ENCODE data around the gene CPNE4.

CPNE4 gene

DNA sequence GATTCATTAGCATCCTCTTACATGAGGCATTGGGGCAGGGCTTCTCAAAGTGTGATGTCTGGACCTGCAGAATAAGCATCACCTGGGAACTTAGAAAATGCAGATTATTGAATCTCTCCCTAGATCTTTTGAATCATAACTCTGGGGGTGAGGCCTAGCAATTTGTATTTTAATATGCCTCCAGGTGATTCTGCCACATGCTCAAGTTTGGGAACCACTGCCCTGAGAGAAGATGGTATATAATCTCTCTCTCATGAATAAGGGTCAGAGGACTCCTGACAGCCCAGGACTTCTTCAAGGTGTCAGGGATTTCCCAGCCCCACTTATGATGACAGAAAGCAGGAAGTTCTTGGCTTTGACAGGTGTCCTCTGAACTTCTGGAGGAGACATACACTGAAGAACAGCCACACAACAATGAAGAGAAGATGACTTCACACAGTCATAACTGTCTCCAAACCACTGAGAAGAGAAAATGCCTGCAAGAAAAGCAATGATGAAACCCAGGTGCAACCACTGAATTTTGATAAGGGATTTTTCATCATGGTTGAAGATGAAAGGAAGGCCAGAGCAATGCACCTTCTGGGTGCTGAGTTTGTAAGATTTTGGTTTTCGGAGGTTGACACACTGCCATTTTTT lies 320.1 kb downstream of the CPNE4 start:
- Histone ChIP-seq H3K9me2 (ENCODE audit: low read depth, low read length) (no peaks in the 10 kb centered on the region), H3K9ac (ENCODE audit: low read length) (no peak overlapping the region), H3K4me3 (ENCODE audit: low read depth, low read length, poor library complexity, severe bottlenecking) (no peak overlapping the region), H2AFZ (ENCODE audit: low read length) (no peak overlapping the region), H3K27me3 (ENCODE audit: insufficient read depth, low read length) (no peaks in the 10 kb centered on the region), H3K36me3 (ENCODE audit: insufficient read depth, low read length) (no peaks in the 10 kb centered on the region), H3K79me2 (ENCODE audit: insufficient read depth, low read length) (no peaks in the 10 kb centered on the region), H3K4me2 (ENCODE audit: low read length) (no peak overlapping the region), H3K27ac (ENCODE audit: low read depth, low read length, poor library complexity, severe bottlenecking) (no peak overlapping the region), H3F3A (ENCODE audit: insufficient read depth, low read length) (no peaks in the 10 kb centered on the region), H4K20me1 (ENCODE audit: insufficient read depth, low read length) (no peaks in the 10 kb centered on the region), H3K4me1 (ENCODE audit: insufficient read depth, low read length, severe bottlenecking) (no peaks in the 10 kb centered on the region), H3K9me3 (ENCODE audit: low read length) (no peaks in the 10 kb centered on the region)
- TF ChIP-seq, protein P1, sequence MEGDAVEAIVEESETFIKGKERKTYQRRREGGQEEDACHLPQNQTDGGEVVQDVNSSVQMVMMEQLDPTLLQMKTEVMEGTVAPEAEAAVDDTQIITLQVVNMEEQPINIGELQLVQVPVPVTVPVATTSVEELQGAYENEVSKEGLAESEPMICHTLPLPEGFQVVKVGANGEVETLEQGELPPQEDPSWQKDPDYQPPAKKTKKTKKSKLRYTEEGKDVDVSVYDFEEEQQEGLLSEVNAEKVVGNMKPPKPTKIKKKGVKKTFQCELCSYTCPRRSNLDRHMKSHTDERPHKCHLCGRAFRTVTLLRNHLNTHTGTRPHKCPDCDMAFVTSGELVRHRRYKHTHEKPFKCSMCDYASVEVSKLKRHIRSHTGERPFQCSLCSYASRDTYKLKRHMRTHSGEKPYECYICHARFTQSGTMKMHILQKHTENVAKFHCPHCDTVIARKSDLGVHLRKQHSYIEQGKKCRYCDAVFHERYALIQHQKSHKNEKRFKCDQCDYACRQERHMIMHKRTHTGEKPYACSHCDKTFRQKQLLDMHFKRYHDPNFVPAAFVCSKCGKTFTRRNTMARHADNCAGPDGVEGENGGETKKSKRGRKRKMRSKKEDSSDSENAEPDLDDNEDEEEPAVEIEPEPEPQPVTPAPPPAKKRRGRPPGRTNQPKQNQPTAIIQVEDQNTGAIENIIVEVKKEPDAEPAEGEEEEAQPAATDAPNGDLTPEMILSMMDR (IDR thresholded peaks at IDR 0.05; ENCODE audit: low read length): no peak

DNA sequence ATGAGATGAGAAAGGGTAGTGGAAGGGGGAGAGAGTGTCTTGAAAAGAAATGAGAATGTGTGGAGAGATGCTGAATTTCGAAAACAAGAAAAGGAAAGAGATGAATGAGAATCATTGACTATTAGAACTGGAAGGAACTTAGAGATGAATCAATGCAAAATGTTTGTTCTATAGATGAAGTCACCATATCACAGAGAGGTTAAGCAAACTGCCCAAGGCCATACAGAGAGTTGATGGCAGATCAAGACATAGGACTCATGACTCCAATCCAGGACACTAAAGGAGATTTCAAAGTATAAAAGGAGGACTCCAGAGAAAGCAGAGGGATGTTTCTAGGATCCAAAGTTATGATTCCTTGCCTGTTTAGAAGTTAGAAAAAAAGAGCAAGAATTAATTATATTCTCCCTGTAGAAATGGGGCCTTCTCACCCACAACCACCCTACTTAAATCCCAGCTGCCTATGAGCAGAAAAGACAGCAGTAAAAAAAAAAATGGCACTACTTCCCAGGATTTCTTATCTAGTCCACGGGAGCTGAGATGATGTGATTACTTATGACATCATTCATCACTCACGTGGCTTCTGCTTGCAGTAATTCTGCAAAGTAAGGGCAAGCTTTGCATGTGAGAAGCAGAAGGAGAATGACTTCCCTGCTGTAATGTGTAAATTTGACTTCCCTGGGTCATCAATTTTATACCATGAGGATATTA lies 321.2 kb downstream of the CPNE4 start:
- no peaks in the 10 kb centered on the region for H4K20me1 ChIP-seq (ENCODE audit: insufficient read depth, low read length)
- no peaks in the 10 kb centered on the region for H3K9me3 ChIP-seq (ENCODE audit: low read length)
- H3K79me2 ChIP-seq (ENCODE audit: insufficient read depth, low read length): no peaks in the 10 kb centered on the region
- H3K27ac ChIP-seq (ENCODE audit: low read depth, low read length, poor library complexity, severe bottlenecking): no peak overlapping the region
- no peak overlapping the region for H2AFZ ChIP-seq (ENCODE audit: low read length)
- no peaks in the 10 kb centered on the region for H3K9me2 ChIP-seq (ENCODE audit: low read depth, low read length)
- H3K4me1 ChIP-seq (ENCODE audit: insufficient read depth, low read length, severe bottlenecking): no peaks in the 10 kb centered on the region
- no peaks in the 10 kb centered on the region for H3F3A ChIP-seq (ENCODE audit: insufficient read depth, low read length)
- no peaks in the 10 kb centered on the region for H3K27me3 ChIP-seq (ENCODE audit: insufficient read depth, low read length)
- H3K36me3 ChIP-seq (ENCODE audit: insufficient read depth, low read length): no peaks in the 10 kb centered on the region
- H3K4me2 ChIP-seq (ENCODE audit: low read length): no peak overlapping the region
- H3K9ac ChIP-seq (ENCODE audit: low read length): no peak overlapping the region
- no peak overlapping the region for H3K4me3 ChIP-seq (ENCODE audit: low read depth, low read length, poor library complexity, severe bottlenecking)
- TF ChIP-seq, protein P1 (IDR thresholded peaks at IDR 0.05; ENCODE audit: low read length): no peak
- no peak for TF ChIP-seq EZH2 (IDR thresholded peaks at IDR 0.05; ENCODE audit: borderline replicate concordance, low read length)

DNA sequence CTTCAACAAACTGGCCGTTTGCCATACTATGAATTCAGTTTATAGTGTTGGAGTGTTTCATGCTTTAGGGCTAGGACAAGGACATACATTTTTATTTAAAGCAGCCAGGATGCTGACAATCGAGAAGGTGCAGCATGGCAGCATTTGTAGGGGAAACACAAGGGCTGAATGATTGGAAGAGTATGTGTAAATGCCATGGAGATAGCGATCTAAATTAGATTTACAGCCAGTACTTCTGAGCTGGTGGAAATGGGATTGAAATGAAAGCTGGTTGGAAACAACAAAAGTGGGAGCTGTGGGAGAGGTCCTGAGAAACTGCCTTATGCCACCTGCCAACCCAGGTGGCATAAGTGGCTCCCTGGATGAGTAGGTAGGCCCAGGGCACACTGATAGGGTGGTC lies 322.2 kb downstream of the CPNE4 start:
- Histone ChIP-seq H3K27me3 (ENCODE audit: insufficient read depth, low read length) (no peaks in the 10 kb centered on the region), H3K4me2 (ENCODE audit: low read length) (no peak overlapping the region)

More for the DNA sequence above, 322.2 kb downstream of the CPNE4 start:
- TF ChIP-seq, protein P1 (IDR thresholded peaks at IDR 0.05; ENCODE audit: low read length): no peak
- no peak for TF ChIP-seq EZH2 (IDR thresholded peaks at IDR 0.05; ENCODE audit: borderline replicate concordance, low read length)
- Histone ChIP-seq H3K9ac (ENCODE audit: low read length) (no peak overlapping the region), H3F3A (ENCODE audit: insufficient read depth, low read length) (no peaks in the 10 kb centered on the region), H4K20me1 (ENCODE audit: insufficient read depth, low read length) (no peaks in the 10 kb centered on the region), H2AFZ (ENCODE audit: low read length) (no peak overlapping the region), H3K4me1 (ENCODE audit: insufficient read depth, low read length, severe bottlenecking) (no peaks in the 10 kb centered on the region), H3K27ac (ENCODE audit: low read depth, low read length, poor library complexity, severe bottlenecking) (no peak overlapping the region), H3K9me3 (ENCODE audit: low read length) (no peaks in the 10 kb centered on the region), H3K4me3 (ENCODE audit: low read depth, low read length, poor library complexity, severe bottlenecking) (no peak overlapping the region), H3K79me2 (ENCODE audit: insufficient read depth, low read length) (no peaks in the 10 kb centered on the region), H3K9me2 (ENCODE audit: low read depth, low read length) (no peaks in the 10 kb centered on the region), H3K36me3 (ENCODE audit: insufficient read depth, low read length) (no peaks in the 10 kb centered on the region)

Measured in OCI-LY1 (cell line).